PC-3 (cell line): ENCODE measurements around the gene TEX264. TPM values are rescaled to one million over a fixed set of nuclear protein-coding genes. Genes with fewer than 3 reads are reported as not detected.

Source experiments
- ATAC-seq: fragments of 200-7000 bp; cut with Tn5 transposase; 2 replicates; pipeline ENCODE4 v1.9.1; 2020; ENCODE audit warnings: mild to moderate bottlenecking, moderate library complexity
- BruUV-seq: library from RNA; stranded (reverse); fragments of 400-500 nt; replicated peaks from 2 replicates; lab custom pipeline; 2021; lab: Mats Ljungman, UMichigan
- CTCF ChIA-PET: fragments of 300-600 bp; sonication (Branson Sonifier 250); formaldehyde crosslinking; loops from one replicate; lab custom pipeline; 2022; ENCODE audit warnings: antibody characterized with exemption; lab: Charles Lee
- POLR2A ChIA-PET: fragments of 300-600 bp; sonication (Branson Sonifier 250); formaldehyde crosslinking; loops from one replicate; lab custom pipeline; 2022; ENCODE audit warnings: antibody characterized with exemption; ENCODE audit not compliant: unreplicated experiment; lab: Charles Lee
- DNase-seq: peaks from one replicate; pipeline ENCODE4 v3.0.0-alpha.2; 2015
- H2AFZ ChIP-seq: fragments of 300-600 bp; sonication (generic); 2 replicates; pipeline ENCODE4 v1.6.0; 2016; ENCODE audit warnings: antibody characterized with exemption, low read length
- H3F3A ChIP-seq: fragments of 300-600 bp; sonication (generic); one replicate; pipeline ENCODE4 v1.6.0; 2017; ENCODE audit warnings: antibody characterized with exemption, low read length, control low read depth, mild to moderate bottlenecking; ENCODE audit not compliant: unreplicated experiment
- H3K27ac ChIP-seq: fragments of 300-600 bp; sonication (generic); 2 replicates; pipeline ENCODE4 v1.5.1; 2016; ENCODE audit warnings: mild to moderate bottlenecking, low read length
- H3K27me3 ChIP-seq: fragments of 300-600 bp; sonication (generic); 2 replicates; pipeline ENCODE4 v1.6.1; 2016; ENCODE audit warnings: low read length, mixed read lengths
- H3K36me3 ChIP-seq: fragments of 300-600 bp; sonication (generic); 2 replicates; pipeline ENCODE4 v1.6.1; 2016; ENCODE audit warnings: low read depth, mixed run types, low read length, mixed read lengths
- H3K4me1 ChIP-seq: fragments of 300-600 bp; sonication (generic); 2 replicates; pipeline ENCODE4 v1.5.1; 2016; ENCODE audit warnings: low read length; ENCODE audit not compliant: insufficient read depth
- H3K4me2 ChIP-seq: fragments of 300-600 bp; sonication (generic); 2 replicates; pipeline ENCODE4 v1.6.0; 2016; ENCODE audit warnings: low read length
- H3K4me3 ChIP-seq: fragments of 300-600 bp; sonication (generic); 2 replicates; pipeline ENCODE4 v1.5.1; 2016; ENCODE audit warnings: mild to moderate bottlenecking, low read length, mixed read lengths
- H3K79me2 ChIP-seq: fragments of 300-600 bp; sonication (generic); 2 replicates; pipeline ENCODE4 v1.6.1; 2017; ENCODE audit warnings: low read length, mixed read lengths
- H3K9ac ChIP-seq: fragments of 300-600 bp; sonication (generic); 2 replicates; pipeline ENCODE4 v1.6.0; 2016; ENCODE audit warnings: mild to moderate bottlenecking, low read length
- H3K9me2 ChIP-seq: fragments of 300-600 bp; sonication (generic); replicated peaks from 2 replicates; pipeline ENCODE4 v1.6.1; 2016; ENCODE audit warnings: mixed run types, low read length, mixed read lengths
- H3K9me3 ChIP-seq: fragments of 300-600 bp; sonication (generic); 2 replicates; pipeline ENCODE4 v1.6.1; 2016; ENCODE audit warnings: low read length, mixed read lengths
- H4K20me1 ChIP-seq: fragments of 300-600 bp; sonication (generic); 2 replicates; pipeline ENCODE4 v1.6.1; 2016; ENCODE audit warnings: low read length, mixed read lengths
- CTCF ChIP-seq: fragments of 300-600 bp; sonication (generic); conservative IDR thresholded peaks from 2 replicates; pipeline ENCODE4 v1.5.1; 2017; ENCODE audit warnings: antibody characterized with exemption, low read depth, mild to moderate bottlenecking, low read length
- EZH2 ChIP-seq: fragments of 300-600 bp; sonication (generic); IDR thresholded peaks from one replicate; pipeline ENCODE4 v1.6.1; 2017; ENCODE audit warnings: antibody characterized with exemption, mild to moderate bottlenecking, low read length; ENCODE audit not compliant: unreplicated experiment
- EZH2phosphoT487 ChIP-seq: fragments of 300-600 bp; sonication (generic); IDR thresholded peaks from 2 replicates; pipeline ENCODE4 v1.6.1; 2018; ENCODE audit warnings: mild to moderate bottlenecking, antibody characterized with exemption, low read length, borderline replicate concordance
- intact Hi-C: fragments of 100-400 bp; cut with micrococcal nuclease; formaldehyde crosslinking; loops from 2 replicates; pipeline ENCODE4 v1.9.0; 2023
- total RNA-seq: library from RNA; depleted of rRNA; stranded (reverse); fragments of >200 nt; gene quantifications from 2 replicates; pipeline ENCODE4 v1.2.3, GENCODE V29; 2014

The TEX264 gene
- total RNA-seq, 1 experiment from 2014 or later: 85.5 TPM

DNA sequence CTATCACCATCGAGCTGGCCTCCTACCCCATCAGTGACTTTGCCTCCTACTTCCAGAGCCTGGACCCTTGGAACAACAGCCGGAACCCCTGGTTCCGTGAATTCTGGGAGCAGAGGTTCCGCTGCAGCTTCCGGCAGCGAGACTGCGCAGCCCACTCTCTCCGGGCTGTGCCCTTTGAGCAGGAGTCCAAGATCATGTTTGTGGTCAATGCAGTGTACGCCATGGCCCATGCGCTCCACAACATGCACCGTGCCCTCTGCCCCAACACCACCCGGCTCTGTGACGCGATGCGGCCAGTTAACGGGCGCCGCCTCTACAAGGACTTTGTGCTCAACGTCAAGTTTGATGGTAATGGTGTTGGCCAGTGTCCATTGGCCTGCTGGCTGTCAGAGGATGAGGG is 41.9 kb downstream of the TEX264 start:
- Histone ChIP-seq H3K9me2 (no peaks in the 10 kb centered on the region), H3K36me3 (no peaks in the 10 kb centered on the region), H3K4me1 (no peaks in the 10 kb centered on the region), H2AFZ (no peak overlapping the region), H3F3A (no peaks in the 10 kb centered on the region), H3K4me3 (no peak overlapping the region), H3K79me2 (no peaks in the 10 kb centered on the region), H4K20me1 (no peaks in the 10 kb centered on the region), H3K4me2 (no peak overlapping the region), H3K9ac (no peak overlapping the region), H3K27ac (no peak overlapping the region), H3K27me3 (no peaks in the 10 kb centered on the region), H3K9me3 (no peaks in the 10 kb centered on the region)
- BruUV-seq: no TSS peak
- TF ChIP-seq EZH2 (no peak), EZH2phosphoT487 (no peak), CTCF (no peak)
- DNase-seq (no peak), ATAC-seq (no peak)
- ChIA-PET POLR2A (no interaction called here), CTCF (no interaction called here)
- intact Hi-C loops: no loop called here

DNA sequence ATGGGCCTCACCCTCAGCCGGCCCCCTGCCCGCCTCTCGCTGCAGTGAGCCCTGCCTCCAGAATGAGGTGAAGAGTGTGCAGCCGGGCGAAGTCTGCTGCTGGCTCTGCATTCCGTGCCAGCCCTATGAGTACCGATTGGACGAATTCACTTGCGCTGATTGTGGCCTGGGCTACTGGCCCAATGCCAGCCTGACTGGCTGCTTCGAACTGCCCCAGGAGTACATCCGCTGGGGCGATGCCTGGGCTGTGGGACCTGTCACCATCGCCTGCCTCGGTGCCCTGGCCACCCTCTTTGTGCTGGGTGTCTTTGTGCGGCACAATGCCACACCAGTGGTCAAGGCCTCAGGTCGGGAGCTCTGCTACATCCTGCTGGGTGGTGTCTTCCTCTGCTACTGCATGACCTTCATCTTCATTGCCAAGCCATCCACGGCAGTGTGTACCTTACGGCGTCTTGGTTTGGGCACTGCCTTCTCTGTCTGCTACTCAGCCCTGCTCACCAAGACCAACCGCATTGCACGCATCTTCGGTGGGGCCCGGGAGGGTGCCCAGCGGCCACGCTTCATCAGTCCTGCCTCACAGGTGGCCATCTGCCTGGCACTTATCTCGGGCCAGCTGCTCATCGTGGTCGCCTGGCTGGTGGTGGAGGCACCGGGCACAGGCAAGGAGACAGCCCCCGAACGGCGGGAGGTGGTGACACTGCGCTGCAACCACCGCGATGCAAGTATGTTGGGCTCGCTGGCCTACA is 44.4 kb downstream of the TEX264 start:
- no TSS peak for BruUV-seq
- ATAC-seq (no peak), DNase-seq (no peak)
- intact Hi-C loops: no loop called here
- no peaks in the 10 kb centered on the region for H3F3A ChIP-seq
- no peak overlapping the region for H3K9ac ChIP-seq
- H3K9me2 ChIP-seq: no peaks in the 10 kb centered on the region
- no peaks in the 10 kb centered on the region for H3K79me2 ChIP-seq
- no peak overlapping the region for H3K27ac ChIP-seq
- ChIA-PET POLR2A (no interaction called here), CTCF (no interaction called here)
- no peak overlapping the region for H2AFZ ChIP-seq
- H4K20me1 ChIP-seq: no peaks in the 10 kb centered on the region
- H3K9me3 ChIP-seq: no peaks in the 10 kb centered on the region
- no peak for TF ChIP-seq EZH2
- no peak for TF ChIP-seq CTCF
- TF ChIP-seq EZH2phosphoT487: no peak
- H3K36me3 ChIP-seq: no peaks in the 10 kb centered on the region; the same call in 1 of the 2 replicates
- H3K4me3 ChIP-seq: no peak overlapping the region
- no peaks in the 10 kb centered on the region for H3K27me3 ChIP-seq
- H3K4me1 ChIP-seq: no peaks in the 10 kb centered on the region
- no peak overlapping the region for H3K4me2 ChIP-seq

- Histone ChIP-seq H4K20me1 (no peaks in the 10 kb centered on the region), H3K4me3 (no peak overlapping the region), H3K36me3 (no peaks in the 10 kb centered on the region; the same call in 1 of the 2 replicates), H3K9ac (no peak overlapping the region), H3K4me1 (no peaks in the 10 kb centered on the region), H3K4me2 (no peak overlapping the region), H3K9me2 (no peaks in the 10 kb centered on the region), H3K79me2 (no peaks in the 10 kb centered on the region), H3K27me3 (no peaks in the 10 kb centered on the region), H2AFZ (no peak overlapping the region), H3F3A (no peaks in the 10 kb centered on the region), H3K9me3 (no peaks in the 10 kb centered on the region), H3K27ac (no peak overlapping the region)
- ChIA-PET CTCF (no interaction called here), POLR2A (no interaction called here)
- DNase-seq: no peak
- no peak for ATAC-seq
- no peak for TF ChIP-seq EZH2phosphoT487
- TF ChIP-seq CTCF: no peak
- no peak for TF ChIP-seq EZH2
- intact Hi-C loops: no loop called here
- BruUV-seq: no TSS peak
Observed at GRCh38 chr3:51715977-51716294, 44.9 kb downstream of the TEX264 start.
